K562 treated with DMSO at 1 percent for 48 hours (cell line): ENCODE measurements around the gene TOMM5. TPM values are rescaled to one million over a fixed set of nuclear protein-coding genes. Genes with fewer than 3 reads are reported as not detected.

Experiments used
- total RNA-seq: library from RNA; unstranded; fragments of 300-600 nt; gene quantifications from 2 replicates; pipeline ENCODE4 v1.2.3, GENCODE V29; 2022; ENCODE audit warnings: low replicate concordance; ENCODE audit errors: extremely low read depth

Gene TOMM5
- total RNA-seq, result not detected in 2 replicates

GRCh38 chr9:37592108-37592951, at the start of gene TOMM5:
Gene TOMM5, minus strand, starts transcription at chr9:37592597. Its CDS starts 65 bp downstream, at chr9:37592532.

GRCh38 chr9:37575921-37576721, 16.3 kb downstream of the TOMM5 start, which contains the start of gene FBXO10:
Gene FBXO10, minus strand, starts transcription at chr9:37576380. Its CDS starts 34,612 bp downstream, at chr9:37541768.

Other genes with a start within 250 kb of the TOMM5 start
- gene GRHPR, start 169.9 kb downstream of the TOMM5 start, total RNA-seq, result not detected in 2 replicates
- not detected in 2 replicates for gene ZBTB5, start 127.1 kb downstream of the TOMM5 start, total RNA-seq
- not detected in 2 replicates for gene POLR1E, start 106.6 kb downstream of the TOMM5 start, total RNA-seq
- gene FBXO10, start 16.2 kb downstream of the TOMM5 start, total RNA-seq, result not detected in 2 replicates
- not detected in 2 replicates for gene FRMPD1, start 58.4 kb upstream of the TOMM5 start, total RNA-seq
- not detected in 2 replicates for gene TRMT10B, start 161.2 kb upstream of the TOMM5 start, total RNA-seq
- not detected in 2 replicates for gene EXOSC3, start 192.5 kb upstream of the TOMM5 start, total RNA-seq
- gene DCAF10, start 208.2 kb upstream of the TOMM5 start, total RNA-seq, result not detected in 2 replicates